HG03460 (cell line): ENCODE measurements around the gene EPB41L2.

Experiments
- ATAC-seq: cut with Tn5 transposase; IDR thresholded peaks from one replicate; pipeline ENCODE4 v1.9.1; 2021; ENCODE audit not compliant: unreplicated experiment

Gene EPB41L2

GRCh38 chr6:130847001-130847910 lies 215.8 kb downstream of the EPB41L2 start:
- no peak for ATAC-seq

GRCh38 chr6:130846501-130846900 lies 216.5 kb downstream of the EPB41L2 start:
- ATAC-seq, result no peak

DNA sequence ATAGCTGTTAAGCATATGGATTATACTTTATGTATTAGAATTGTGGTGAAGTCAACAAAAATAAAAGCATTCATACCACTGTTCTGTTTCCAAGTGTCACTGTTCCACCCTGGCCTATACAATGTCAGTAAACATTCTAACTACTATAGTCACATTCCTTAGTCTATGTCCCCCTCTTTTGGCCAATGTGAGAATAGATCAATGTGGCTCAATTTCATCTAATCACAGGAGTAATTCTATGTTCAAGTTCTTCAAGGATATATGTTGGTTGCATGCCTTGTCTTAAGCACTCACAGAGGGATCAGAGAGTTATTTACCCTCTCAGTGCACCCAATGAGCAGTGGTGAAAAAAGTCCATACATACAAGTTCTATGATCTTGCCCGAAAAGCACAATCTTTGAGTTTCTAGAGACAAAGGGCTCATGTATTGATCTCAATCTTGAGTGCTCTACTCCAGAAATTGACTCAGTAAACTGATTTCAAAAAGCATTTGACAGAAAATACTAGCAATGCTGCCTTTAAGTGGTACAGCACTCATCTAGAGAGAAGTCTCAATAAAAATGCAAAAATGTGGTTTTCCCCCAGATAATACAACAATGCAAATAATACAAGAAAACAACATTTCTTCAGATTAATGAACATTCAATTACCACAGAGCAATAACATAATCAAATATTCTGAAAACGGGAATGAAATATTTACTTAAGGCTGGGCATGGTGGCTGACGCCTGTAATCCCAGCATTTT lies 219.3 kb downstream of the EPB41L2 start:
- ATAC-seq, result peak; percentile 57

DNA sequence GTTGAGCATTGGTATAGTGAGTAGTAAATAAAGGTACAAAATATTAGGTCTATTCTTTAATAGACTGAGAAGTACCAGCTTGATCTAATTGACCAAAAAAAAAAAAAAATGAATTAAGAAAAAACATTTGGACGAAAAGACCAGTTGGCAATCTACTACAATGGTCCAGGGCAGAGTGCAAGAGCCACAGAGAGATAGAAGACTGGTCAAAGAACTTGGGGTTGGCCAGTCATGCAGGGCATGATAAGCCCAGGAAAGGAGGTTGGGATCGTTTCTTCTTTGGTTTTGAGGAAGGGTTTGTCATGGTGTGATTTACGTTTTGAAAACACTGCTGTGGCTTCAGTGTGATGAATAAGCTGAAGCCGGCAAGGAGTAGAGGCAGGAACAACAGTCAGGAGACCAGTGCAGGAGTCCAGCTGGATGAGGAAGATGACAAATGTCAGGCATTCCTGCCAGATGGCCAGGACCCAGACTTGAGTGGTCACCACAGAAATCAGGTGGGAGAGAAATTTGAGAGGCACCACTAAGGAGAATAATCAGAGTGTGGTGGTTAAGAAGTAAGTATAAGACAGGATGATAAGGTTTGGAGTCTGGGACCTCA lies 221.8 kb downstream of the EPB41L2 start:
- ATAC-seq, result no peak

- no peak for ATAC-seq
Observed at GRCh38 chr6:130840050-130840449, 223.0 kb downstream of the EPB41L2 start.

DNA sequence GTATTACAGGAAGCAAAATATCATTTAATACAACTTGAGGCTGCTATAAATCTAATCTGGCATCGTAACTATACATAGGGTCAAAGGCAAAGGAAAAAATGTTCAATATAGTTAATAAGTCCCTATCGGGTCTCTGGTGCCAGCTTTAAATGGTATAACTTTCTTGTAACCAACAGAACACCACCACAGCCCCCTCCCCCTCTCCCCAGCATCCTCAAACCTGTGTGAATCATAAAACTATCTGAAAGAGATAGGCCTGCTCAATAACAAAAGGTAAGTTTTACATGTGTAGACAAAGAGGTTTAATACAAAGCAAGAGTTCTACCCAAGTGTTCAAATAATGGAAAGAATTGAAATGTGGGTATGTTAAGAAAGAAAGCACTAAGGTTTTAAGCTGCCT lies 223.7 kb downstream of the EPB41L2 start:
- no peak for ATAC-seq

DNA sequence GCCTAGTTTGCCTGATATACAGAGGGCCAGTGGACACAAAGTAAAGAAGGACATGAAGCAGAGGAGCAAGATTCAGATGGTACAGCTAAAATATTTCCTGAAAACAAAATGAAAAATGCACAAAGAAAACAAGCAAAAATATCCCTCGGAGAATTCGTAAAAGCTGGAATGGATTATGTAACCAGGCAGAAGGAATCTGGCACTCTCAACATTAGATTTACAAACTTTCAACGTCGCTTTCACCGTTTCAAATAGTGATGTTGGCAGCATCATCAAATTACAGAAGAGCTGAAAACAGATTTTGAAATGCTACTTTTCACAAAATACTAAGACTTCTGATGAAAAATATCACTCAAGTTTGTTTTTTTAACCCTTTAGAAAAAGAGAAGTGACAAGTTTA lies 224.1 kb downstream of the EPB41L2 start:
- no peak for ATAC-seq

GRCh38 chr6:130838250-130838860 lies 224.7 kb downstream of the EPB41L2 start:
- ATAC-seq, result no peak

- no peak for ATAC-seq
Observed at GRCh38 chr6:130837067-130837466, 226.0 kb downstream of the EPB41L2 start.

DNA sequence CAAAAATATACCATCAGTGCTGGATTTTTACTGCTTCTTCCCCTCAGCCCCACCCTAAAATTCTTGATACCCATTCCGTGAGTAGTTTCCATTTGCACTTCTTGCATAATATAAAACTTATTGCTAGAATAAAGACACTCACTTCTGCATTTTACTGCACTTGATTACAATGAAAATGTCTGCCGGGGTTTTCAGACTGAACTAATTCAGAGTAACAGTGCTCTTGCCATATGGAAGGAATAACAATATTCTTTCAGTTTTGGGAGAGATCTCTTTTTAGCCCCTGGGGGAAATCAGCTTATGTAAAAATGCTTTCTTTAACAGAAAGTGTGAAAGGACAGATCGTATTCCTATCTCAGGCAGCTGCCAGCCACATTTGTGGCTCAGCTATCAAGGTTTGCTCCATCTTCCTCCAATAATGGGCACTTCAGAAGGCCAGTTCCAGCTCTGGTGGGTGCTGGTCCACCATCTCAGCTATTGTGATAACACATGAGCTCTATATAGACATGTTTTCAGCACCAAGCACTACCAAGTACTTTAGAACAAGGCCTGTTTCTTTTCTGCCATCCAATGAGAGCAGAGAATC lies 226.9 kb downstream of the EPB41L2 start:
- no peak for ATAC-seq

DNA sequence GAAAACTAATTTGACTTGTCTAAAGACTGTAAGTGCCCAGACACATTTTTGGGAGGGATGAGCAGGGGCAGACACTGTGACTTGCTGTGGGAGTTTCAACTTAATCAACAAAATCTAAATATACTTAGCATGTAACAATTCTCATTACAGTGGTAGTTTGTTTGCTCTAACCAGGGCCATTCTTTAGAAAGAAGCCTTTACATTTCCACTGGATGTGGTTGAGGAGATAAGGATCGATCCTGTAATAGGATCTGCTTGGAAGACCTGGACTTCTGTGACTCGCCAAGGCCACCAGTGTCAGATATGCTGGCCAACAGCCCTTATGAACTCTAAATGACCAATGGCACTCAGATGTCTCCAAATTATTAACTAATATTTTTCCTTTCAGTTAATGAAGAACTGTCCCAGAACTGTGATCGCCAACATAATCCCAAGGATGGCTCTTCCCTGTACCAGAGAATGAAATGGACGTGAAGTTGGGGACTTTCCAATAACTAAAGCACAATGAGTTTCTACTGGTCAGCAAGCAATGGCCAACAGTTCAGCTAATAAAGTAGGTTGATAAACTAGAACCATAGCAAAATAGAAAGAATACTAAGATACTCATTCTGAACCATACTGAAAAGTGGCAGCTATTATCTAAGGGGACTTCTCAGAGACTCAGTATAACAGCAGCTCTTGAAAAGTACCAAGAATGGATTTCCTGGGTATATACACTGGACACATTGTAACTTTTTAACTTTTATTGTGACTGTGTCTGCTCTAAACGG lies 228.4 kb downstream of the EPB41L2 start:
- ATAC-seq, result no peak

DNA sequence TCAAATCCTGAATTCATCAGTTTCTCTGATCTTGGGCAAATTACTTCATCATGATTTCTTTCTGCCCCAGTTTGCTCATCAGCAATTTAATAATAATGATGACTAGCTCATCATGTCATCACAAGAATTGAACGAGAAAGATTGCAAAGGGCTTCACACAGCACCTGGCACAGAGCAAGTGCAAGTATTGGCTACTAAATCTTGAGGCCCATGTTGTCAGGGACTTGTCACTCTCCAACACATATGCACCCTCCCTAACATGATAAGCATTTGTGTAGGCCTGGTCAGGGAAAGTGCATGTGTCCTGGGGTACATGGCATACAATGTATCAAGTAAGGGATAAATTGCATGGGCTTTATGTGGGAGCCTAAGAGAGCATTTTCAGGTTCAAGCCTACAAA lies 229.5 kb downstream of the EPB41L2 start:
- no peak for ATAC-seq

GRCh38 chr6:130831607-130832006 lies 231.4 kb downstream of the EPB41L2 start:
- no peak for ATAC-seq

GRCh38 chr6:130829333-130829910 lies 233.6 kb downstream of the EPB41L2 start:
- ATAC-seq, result no peak

DNA sequence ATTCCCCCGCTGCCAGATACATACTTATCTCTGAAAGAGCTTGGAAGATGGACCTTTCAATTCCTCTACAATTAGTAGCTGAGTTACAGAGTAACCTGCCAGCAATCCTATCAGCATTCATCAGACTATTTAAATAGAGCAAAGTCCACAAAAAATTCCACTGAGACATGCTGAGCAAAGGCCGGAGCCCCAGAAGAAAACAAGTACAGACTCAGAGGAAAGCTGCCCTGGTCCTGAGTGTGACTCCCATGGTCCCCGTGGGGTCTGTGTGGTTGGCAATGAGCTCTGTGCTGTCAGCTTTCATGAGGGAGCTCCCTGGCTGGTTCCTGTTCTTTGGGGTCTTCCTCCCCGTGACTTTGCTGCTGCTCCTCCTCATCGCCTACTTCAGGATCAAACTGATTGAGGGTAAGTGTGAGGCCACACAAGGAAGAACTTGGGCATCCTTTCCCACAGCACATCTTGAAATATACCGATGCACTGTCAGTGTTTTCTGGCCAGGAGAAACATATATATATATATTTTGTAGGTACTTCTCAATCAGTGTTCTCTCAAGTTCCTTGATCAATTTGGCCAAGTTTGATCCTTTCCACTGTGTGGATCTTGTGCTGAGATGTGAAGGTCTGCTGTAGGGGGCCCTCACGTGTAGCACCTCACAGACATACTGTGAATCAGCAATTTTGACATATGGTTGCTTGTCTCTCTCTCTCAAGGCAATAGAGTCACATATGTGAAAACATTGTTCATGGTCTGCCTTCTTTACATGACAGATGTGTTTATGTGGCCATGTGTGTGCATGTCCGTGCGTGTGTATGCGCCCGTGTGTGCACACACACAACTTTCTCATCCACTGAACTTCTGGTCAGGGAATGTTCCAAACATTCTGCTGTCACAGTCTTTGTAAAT lies 235.5 kb downstream of the EPB41L2 start, which contains the start of gene SMLR1:
Gene SMLR1, plus strand, starts transcription at position 160 of the 903 bp plus-strand sequence. Its CDS starts 8 bp downstream, at position 168.
- no peak for ATAC-seq

DNA sequence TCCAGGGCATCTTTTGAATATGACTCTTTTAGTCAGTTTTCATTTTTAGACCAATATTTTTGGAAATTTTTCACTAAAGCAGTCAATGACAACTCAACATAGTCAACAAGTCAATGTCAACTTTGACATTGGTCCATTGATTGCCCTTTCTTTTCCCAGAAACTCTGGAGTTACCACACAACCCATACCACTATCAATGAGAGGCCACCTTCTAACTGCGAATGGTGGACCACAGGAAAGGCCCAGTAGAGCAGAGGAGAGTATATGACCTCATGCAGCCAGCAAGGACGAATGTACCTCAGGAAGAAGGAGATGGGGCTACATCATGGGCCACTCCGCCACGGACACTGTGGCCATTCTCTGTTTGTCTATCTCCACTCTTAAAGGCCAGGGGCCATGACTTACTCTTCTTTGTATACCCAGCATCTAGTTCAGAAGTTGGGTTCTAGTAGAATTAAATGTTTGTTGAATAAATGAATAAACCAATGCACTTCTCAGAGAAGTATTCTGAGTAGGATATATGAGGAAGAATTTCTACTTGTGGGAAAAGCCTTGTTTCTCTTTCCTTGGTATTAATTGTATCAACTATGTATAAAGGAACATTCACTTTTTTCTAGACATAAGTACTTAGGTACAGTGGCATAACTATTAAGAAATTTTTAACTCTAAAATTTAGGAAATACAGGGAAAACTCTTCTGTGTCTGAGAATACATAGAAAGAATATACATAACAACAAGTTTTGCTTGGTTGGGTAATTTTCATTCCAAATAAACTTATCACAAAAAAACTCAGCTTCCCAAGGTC lies 236.4 kb downstream of the EPB41L2 start:
- ATAC-seq, result no peak

- ATAC-seq, result no peak
Observed at GRCh38 chr6:130825772-130826441, 237.1 kb downstream of the EPB41L2 start.
